ENCODE data around the gene WNT2.
A peak's percentile ranks its signal among the peaks of the same experiment; 100 is the strongest.

The WNT2 gene

DNA sequence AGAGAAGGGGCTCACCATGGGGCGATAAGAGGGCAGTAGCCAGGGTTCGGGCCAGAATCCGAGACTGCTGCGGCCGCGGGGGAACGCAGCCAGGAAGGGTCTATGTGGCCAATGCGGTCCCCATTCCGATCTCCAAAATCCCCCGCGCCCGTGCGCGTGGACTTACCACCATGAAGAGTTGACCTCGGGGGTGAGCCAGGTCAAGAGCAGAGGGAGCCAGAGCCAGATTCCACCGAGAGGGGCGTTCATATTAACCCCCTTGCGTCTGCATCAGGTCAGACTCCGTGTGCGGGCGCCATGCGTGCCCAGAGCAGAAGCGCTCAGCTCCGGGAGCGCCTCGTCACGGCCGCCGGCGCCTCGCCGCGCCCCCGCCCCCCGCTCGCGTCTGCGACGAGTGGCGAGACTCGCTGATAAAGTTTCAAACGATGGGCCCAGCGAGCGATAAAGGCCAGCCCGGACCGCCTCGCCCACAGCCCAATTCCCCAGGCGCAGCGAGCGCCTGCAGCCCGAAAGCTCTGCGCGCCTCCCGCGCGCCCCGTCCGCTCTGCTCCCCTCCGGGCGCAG is at the start of gene WNT2:
Gene WNT2, minus strand, starts transcription at position 318 of the 564 bp plus-strand sequence. Its CDS starts 69 bp downstream, at position 249.
- DNase-seq, result no peak

DNA sequence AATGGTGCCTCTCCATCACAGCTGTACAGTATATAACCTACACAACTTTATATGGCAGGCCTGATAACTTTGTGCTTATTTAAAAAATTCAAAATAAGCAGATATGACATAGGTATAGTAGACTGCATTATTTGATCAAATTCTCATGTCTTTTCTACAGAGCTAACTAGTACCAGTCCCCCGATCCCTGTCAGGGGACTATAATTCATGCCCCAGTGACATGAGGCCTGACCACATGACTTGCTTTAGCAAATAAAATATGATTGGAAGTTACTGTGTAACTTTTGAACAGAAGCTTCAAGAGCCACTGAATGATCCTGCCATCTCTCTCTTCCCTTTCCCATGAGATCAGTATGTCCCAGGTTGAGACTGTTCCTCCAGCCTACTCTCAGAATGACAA is 49.2 kb upstream of the WNT2 start:
- no peak for DNase-seq

DNA sequence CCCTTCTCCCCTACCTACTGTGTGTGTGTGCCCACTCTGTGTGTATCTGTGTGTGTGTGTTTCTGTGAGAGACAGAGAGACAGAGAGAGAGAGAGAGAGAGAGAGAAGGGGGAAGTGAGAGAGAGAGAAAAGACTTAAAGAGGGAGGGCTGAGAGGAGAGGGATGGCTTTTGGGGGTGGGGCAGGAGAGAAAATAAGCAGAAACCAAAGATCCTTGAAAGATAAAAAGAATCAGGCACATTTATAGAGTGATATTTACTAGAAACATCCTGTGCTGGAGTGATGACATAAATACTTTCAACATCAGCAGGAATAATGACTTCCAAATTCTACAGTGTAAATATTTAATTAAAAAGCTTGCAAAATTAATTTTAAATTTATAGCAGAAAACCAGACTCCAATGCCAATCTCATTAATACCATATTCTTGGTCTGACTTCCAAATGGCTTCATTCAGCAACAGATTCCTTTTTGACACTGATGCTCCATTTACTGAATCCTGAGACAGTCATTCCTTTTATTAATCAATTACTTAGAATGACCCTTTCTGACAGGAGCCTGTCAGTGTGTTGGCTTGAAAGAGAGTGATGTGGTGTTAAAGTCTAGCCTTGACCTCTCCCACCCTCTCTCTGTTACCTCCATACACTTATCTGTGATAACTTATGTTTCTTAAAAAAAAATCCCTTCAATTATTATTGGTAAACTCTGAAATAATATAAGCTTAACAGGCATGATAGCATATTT is 41.7 kb upstream of the WNT2 start:
- DNase-seq, result no peak

DNA sequence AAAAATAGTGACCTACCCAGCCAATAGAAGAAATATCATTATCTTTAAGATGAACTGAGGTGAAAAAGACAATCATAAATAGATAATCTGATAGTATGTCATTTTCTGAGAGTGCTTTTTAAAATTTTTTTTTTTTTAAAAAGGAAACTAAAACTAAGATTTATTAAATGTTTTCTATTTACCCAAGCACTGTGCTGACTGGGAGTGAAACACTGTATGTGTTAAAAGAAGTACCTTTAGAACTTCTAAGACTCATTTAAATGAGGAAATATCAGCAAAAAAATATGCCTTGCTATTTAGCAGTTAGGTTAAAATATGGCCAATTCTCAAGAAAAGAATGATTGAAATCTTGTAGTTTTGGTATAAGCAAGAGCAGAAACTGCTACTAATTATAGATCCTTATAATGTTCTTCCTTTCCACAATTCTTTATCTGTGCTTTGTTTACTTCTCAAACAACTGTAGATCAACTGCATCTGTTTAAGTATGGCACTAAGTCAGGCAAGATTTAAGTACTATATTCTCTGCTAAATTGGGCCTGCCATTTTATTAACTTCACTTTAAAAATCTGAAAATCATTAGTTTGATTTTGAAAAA is 39.5 kb upstream of the WNT2 start:
- no peak for DNase-seq

DNA sequence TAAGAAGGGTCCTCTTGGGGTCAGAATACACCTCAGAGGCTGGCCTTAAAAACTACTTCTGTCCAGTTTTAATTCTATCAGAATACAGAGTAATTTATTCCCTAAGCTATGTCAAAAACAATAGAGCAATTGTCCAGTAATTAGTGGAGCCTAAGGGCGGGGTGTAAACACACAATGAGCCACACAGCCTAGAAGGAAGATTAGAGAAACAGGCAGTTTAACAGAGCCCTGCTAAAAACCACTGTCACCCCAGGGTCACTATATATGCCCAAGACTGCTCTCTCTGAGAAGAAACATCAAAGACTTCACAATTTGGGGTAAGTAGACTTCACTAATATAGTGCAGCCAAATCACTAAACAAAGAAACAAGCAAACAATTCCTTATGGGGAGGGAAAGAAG is 27.2 kb upstream of the WNT2 start:
- DNase-seq, result no peak

DNA sequence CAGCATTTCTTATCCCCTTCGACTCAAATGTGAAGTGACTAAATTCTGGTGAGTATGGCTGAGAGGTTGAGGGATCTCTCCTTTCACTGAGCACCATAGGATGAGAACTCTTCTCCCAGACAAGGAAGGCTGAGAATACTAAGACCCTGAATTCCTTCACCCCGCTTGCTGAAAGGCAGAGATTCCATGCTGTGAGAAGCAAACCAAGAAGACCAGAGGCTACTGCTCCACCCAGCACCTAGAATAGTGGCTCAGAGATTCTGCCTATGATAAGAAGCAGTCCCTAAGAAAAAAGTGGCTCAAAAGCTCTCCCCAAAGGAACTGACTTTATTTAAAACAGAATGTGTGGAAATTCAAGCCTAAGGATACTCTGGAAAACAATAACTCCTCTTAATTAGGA is 26.7 kb upstream of the WNT2 start:
- no peak for DNase-seq

DNA sequence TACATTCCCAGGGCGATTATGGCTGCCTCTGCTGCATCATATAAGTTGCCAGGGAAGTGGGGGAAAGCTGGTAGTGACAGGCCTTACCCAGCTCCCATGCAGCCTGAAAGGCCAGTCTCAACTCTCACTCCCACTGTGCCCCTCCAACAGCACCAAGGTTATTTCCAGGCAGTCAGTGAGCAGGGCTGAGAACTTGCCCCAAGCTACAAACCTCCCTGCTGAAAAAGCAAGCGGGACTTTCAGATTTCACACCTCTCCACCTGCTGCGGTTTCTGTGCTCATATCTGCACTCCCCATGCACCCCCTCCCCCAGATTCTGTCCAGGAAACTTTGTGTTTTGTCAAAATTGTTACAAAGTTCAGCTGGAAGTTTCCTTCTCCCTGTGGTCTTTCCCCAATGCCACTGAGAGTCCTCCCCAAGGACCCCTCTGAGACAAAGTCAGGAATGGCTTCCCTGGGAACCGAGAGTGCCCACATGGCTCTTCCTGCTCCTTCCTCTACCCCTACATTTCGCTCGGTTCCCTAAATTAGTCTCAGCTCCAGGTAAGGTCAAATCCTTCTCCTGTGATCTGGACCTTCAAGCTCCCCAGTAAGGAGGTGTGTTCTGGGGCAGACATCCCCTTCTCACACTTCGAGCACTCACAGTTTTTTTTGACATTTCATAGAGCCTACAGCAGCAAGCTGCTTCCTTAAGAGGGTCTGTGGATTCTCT is 25.3 kb upstream of the WNT2 start:
- DNase-seq, result no peak

DNA sequence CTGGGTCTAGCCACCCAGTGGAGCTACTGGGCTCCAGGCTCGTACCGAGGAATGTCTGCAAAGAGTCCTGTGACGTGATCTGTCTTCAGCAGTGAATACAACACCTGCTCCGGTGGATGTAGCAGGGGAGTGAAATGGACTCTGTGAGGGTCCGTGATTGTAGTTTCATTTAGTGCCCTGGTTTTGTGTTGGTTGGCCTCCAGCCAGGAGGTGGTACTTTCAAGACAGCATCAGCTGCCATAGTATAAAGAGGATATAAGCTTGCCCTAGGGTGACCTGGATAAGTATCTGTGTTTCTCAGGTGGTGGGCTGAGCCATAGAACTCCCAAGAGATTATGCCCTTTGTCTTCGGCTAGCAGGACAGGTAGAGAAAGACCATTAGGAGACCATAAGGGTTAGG is 24.6 kb upstream of the WNT2 start:
- no peak for DNase-seq

DNA sequence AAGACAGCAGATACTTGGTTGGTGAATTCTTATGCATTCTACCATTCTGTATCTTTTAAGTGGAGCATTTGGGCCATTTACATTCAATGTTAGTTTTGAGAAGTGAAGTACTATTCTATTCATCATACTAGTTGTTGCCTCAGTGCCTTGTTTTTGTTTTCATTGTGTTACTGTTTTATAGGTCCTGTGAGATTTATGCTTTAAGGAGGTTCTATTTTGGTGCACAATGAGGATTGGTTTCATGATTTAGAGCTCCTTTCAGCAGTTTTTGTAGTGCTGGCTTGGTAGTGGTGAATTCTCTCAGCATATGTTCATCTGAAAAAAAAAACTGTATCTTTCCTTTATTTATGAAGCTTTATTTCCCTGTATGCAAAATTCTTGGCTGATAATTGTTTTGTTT is 23.3 kb upstream of the WNT2 start:
- no peak for DNase-seq

DNA sequence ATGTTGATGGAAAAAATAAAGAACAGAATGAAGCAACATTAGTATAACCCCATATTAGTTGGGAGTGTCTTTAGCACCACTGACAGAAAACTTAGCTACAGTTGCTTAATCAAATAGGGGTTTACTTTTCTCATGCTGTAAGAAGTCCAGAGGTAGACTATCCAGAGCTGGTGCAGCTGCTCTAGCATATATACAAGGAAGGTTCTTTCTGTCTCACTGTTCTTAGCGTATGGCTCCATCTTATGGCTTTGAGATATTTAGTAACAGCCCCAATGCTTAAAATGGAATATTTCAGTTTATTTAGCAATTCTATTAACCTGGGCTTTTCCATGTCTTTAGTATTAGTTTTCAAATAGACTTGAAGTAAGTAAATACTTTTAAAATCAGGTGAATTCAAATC is 15.2 kb upstream of the WNT2 start:
- peak; percentile 11 for DNase-seq

DNA sequence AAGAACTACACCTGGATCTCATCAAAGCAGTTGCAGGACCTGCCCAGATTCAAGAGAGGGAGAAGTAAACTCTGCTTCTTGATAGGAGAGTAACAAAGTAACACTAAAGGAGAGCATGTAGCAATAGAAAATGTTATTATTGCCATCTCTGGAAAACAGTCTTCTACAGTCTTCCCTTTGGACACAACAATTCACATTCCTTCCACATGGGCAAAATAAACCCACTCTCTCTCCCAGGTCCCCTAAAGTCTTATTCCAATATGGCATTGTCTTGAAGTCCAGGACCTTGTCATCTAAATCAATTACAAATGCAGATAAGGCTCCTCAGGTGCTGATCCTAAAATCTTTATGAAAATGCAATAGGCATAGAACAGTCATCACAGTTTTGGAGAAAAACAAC is 10.3 kb upstream of the WNT2 start:
- no peak for DNase-seq

DNA sequence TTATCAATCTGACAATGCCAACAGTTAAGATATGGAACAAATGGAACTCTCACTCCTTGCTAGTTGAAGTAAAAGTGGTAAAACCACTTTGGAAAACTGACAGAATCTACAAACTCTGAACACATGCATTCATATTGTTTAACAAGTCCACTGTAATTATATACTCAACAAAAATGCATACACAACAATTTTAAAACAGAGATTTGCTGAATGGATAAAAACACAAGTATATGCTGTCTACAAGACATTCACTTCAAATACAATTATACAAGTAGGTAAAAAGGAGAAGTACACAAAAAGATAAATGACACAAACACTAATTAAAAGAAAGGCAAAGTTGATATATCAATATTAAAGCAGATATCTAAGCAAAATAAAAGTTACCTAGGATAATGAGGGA is 9.2 kb upstream of the WNT2 start:
- DNase-seq, result no peak

DNA sequence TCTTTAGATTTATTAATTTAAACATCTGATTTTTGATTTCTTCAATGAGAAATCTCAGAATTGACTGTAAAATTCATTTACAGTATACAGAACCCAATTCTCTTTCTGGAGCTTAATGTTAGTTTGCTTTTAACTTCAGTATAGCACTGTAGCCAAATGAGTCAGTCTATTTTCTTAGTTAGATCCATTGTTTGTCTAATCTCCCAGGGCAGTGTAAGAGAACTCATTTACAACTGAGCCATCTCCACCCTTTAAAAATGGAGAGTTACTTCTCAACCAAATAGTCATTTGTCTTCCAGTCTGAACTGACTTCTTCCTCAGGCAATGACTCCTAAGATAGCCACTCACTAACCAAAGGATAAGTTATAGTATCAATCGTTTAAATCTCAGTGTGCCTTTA is 3.0 kb upstream of the WNT2 start:
- no peak for DNase-seq

DNA sequence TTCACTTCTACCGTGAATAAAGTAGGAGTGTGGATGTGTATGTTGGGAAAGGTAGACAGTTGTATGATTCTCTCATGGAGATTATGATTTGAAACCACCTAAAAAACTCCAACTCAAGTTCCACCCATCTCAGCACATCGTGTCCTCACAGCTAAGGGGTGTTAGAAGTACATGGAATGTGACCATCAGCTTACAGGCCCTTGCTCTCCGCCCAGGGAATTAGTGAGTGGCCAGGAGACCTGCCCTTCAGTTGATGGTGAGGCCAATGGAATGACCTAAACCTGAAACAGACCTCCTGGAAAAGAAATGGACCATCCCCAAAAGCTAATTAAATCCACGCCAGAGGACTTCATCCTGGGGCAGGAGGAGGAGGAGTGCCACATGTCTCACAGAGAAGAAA is 2.1 kb upstream of the WNT2 start:
- DNase-seq, result no peak

DNA sequence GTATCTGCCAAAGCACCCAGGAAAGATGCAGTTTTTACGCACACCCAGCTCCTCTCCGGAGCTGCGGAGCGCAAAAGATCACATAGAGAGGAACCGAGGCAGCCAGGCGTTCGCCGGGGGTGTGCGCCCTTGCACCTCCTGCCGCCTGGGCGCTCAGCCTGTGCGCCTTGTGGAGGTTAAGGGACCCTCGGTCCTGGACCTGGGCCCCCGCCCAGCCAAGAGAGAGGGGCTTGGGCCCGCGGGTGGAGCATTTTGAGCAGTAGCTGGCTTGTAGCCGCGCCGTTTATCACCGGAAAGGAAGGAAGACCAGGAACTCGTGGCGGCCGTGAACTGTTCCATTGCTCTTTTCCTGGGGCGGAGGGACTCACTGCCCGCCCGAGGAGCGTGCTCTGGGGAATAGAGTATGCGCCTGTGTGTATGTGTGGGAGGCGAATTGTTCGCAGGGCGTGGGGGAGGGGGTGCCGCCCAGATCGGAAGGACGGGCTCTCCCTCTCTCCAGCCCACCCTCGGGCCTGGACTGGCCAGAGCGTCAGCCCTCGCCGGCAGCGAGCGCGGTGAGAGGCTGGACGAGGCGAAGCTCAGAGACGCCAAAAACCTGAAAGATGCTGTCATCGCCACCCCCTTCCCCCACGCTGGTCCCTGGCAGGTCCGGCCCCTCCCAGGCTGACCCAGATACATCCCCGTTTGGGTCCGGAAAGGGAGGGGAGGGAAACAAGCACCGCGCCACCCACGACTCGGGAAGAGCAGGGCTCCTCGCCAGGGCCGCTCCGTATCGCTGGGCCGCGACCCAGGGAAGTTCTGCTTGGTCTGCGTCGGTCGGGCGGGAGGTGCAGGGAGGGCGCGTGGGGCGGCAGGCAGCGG is 1.2 kb upstream of the WNT2 start:
- no peak for DNase-seq

DNA sequence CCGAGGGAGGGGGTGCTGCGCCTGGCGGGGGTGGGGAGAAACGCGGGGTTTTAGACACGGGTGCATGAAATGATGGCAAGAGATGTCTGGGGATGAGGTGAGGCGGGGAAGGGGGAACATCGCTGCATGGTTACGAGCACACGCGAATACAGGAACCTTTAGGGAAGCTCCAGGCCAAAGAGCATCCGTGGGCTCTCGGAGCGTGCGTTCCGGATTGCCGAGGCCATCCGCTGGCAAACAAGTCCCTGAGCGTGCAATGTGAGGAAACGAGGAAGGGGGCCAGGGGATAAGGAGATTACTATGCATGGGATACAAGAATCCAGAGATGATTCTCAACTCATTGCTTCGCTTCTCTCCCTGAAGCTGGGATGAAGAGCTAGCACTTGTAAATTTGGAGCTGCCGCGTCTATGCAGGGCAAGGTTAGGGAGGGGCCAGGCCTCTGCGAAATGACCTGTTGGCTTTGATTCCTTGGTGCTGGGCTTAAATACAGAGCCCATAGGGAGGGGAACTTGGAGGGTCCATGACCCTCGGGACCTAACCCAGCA is 520 bp upstream of the WNT2 start:
- no peak for DNase-seq

DNA sequence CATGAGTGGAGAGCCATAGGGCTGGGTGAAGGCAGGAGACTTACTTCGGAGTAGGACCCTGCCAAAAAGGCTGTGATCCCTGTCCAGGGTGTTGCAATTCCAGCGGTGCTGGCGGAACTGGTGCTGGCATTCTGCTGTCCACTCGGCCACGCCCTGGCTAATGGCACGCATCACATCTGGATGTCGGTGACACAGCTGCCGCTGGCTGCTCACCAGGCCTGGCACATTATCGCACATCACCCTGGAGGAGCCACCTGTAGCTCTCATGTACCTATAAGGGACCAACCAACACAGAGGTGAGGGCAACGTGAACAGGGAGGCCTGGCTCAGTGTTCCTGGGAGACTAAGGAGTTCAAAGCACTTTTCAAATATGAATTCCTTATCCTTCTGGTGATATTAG is 2.3 kb downstream of the WNT2 start:
- DNase-seq, result no peak

DNA sequence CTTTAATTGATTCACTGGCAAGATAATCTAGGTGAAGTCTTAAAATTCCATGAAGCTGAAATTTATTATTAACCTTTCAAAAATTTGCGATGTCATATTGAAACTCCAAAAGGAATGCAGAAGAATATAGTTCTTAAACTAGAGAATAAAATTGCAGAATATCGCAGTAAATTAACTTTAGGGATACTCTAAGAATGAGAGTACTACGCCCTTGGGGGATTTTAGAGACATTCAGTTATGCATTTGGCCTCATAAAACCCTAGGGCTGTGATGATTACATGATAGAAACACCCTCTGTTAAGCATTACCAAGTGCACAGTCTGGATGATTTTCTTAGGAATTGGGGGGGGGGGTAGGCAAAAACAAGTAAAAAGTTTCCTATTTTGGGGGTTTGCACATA is 3.7 kb downstream of the WNT2 start:
- DNase-seq, result no peak

DNA sequence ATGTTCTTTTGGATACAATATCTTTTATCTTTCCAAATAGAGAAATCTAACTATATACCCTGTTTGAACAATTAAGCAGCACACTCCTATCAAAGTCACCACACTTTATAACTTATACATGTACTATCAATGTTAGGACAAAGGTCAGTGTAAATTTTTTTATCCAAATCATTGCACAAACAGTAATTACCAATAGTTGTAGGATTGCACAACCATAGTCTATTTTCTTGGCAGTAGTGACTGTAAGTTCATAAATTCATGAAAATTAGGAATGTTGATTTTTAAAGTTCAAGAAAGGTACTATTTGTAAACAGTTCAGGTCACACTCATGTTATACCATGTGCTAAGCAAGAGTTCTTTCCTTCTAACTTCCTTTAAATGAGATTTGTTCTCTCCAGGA is 9.3 kb downstream of the WNT2 start:
- DNase-seq, result no peak

DNA sequence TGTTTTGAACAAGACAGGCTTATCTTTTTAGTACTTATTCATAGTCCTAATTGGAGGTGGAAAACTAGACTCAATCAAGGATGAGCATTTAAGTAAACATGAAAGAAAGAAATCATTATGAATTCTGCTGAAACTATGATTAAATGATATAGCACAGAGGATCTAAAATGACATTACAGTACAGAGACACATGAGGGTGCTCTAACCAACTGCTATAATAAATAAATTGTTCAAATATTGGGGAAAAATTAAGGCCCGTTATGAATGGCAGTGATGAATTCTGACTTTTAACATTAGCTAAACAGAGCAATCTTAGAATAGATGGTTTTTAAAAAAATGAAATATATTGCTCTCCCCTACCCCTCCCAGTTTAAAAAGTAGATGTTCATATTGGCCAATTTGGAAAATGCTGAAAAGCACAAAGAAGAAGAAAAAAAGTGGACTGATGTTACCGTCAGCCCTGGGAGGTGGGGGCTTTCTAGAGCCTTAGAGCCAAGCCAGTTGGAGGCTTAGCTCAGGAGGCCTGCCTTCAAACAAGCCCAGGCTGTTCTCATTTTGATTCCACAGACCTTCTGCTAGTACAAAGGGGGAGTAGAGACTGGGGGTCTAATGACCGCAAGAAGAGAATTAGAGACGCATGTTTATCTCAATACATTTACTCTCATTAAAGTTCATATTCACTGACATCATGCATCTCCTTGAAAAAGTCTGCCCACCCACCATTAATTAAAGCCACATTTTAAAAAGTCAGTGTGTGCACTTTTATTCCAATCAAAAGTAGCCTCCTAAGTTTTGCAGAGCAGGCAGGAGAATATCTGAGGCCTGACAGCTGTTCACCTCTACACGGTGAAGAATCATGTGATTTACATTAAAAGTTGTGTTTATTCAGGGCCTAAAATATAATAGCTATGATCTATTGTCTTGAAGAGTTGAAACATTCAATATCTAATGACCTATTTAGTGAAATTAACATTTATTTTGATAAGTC is 10.0 kb downstream of the WNT2 start:
- no peak for DNase-seq

DNA sequence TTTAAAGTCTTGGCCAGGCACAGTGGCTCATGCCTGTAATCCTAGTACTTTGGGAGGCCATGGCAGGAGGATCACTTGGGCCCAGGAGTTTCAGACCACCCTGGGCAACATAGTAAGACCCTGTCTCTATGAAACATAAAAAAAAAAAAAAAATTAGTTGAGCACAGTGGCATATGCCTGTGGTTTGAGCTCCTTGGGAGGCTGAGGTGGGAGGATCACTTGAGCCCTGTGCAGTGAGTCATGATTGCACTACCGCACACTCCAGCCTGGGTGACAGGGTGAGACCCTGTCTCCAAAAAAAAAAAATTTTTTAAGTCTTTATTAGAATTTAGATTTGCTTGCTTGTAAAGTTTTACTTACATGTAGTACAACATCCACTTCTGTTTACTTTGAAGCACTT is 14.0 kb downstream of the WNT2 start:
- DNase-seq, result no peak

DNA sequence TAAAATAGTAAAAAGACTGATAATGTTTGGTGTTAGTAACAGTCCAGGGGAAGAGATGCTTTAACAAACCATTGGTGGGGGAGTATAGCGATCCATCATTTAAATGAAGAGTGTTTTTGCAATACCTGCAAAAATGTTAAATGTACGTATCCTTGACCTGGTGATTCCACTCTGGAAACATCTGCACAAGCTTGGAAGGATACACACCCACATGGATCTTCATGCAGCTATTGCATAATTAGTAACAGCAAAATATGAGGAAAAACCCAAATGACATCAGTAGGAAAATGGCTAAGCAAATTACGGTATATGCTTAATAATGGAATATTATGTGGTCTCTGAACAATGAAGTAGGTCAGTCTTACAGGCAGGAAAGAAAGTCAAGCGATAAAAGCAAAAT is 20.5 kb downstream of the WNT2 start:
- no peak for DNase-seq
